Activated T-helper 1 cell treated with anti-CD3 and anti-CD28 coated beads, Interleukin-12 subunit alpha, Interleukin-12 subunit beta, Interleukin-2, Interleukin-4 antibody, amounts not matched to agents 30 ng/mL and 10 ng/mL and 1 ng/mL, durations not matched to agents 14 hours and 24 hours and 36 hours (primary cell): ENCODE results near the gene CDK6. TPM values are rescaled to one million over a fixed set of nuclear protein-coding genes. Genes with fewer than 3 reads are reported as not detected.
A peak's percentile ranks its signal among the peaks of the same experiment; 100 is the strongest.

Experiments used
- DNase-seq: peaks from one replicate; pipeline ENCODE4 v3.0.0; 2021; ENCODE audit warnings: low spot score
- H3K27ac Mint-ChIP-seq: one replicate; pipeline ENCODE4 v1.8.0; 2021; ENCODE audit warnings: mild to moderate bottlenecking, mixed read lengths
- H3K27me3 Mint-ChIP-seq: one replicate; pipeline ENCODE4 v1.8.0; 2022; ENCODE audit warnings: mild to moderate bottlenecking, moderate library complexity, mixed read lengths; ENCODE audit not compliant: insufficient read depth
- H3K36me3 Mint-ChIP-seq: one replicate; pipeline ENCODE4 v1.8.0; 2021; ENCODE audit warnings: low read depth, mixed read lengths
- H3K4me1 Mint-ChIP-seq: one replicate; pipeline ENCODE4 v1.8.0; 2021; ENCODE audit warnings: low read depth, mixed read lengths
- H3K4me3 Mint-ChIP-seq: one replicate; pipeline ENCODE4 v1.8.0; 2021; ENCODE audit warnings: mild to moderate bottlenecking, moderate library complexity, mixed read lengths
- H3K9me3 Mint-ChIP-seq: one replicate; pipeline ENCODE4 v1.8.0; 2021; ENCODE audit warnings: mixed read lengths
- intact Hi-C: fragments of 100-400 bp; cut with micrococcal nuclease; formaldehyde crosslinking; loops from one replicate; pipeline ENCODE4 v1.15.1; 2024
- total RNA-seq: library from RNA; stranded (reverse); gene quantifications from 2 replicates; pipeline ENCODE4 v1.2.3, GENCODE V29; 2022

Gene CDK6
- total RNA-seq, 1 donor from 2014 or later, result 332 TPM

DNA sequence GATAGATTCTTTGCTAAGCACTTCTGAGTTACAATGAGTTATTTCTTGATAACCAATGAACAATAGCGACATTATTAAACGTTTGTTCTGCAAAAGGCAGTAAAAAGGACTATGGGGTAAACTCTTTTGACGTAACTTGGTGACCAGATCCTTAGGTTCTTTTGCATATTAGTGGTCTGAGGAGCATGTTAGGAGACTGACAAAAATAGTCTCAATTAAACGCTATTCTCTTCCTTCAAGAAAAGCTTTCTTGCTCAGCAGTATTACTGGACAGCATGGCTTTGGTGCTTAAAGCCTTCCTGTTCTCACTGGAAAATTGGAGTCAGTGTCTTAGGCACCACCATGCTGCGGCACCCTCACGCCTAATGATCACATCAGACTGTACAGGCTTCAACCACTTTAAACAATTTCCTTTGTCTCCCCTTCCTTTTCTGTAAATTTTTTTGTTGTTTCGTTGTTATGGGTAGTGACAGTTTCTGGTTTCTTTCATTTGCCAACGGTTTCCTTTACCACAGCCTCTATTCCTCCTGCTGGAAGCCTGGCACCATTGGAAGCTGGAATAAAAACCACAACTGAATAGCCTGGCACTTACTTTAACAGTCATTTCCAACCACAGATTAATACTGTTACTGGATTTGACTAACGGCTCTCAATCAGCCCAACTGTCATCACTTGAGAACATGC, 197.0 kb downstream of the CDK6 start:
- peak overlapping the region; percentile 68 for H3K4me3 Mint-ChIP-seq

DNA sequence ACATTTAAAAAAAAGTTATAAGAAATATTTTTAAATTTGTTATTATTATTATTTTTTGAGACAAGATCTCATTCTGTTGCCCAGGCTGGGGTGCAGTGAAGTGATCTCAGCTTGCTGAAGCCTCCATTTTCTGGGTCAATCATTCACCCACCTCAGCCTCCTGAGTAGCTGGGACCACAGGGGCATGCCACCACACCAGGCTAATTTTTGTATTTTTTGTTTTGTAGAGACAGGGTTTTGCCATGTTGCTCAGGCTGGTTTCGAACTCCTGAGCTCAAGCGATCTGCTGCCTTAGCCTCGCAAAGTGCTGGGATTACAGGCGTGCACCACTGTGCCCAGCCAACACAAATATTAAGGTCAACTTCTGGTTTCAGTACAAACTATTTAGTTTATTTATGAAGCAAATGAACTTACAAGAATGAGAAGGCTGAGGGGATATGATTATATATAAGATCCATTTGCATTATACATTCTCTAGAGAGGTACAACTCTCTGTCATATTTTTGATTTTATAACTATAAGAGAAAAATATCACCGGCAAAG, 200.3 kb downstream of the CDK6 start:
- intact Hi-C loops, result no loop called here
- Mint-ChIP-seq H3K36me3 (peaks cover 22% of the 10 kb centered on the region), H3K9me3 (no peaks in the 10 kb centered on the region), H3K27me3 (no peaks in the 10 kb centered on the region), H3K27ac (peak overlapping the region; percentile 50), H3K4me1 (peaks cover 80% of the 10 kb centered on the region), H3K4me3 (no peak overlapping the region)
- no peak for DNase-seq

More for the DNA sequence above, 197.0 kb downstream of the CDK6 start:
- peaks cover 42% of the 10 kb centered on the region for H3K36me3 Mint-ChIP-seq
- H3K9me3 Mint-ChIP-seq, result no peaks in the 10 kb centered on the region
- peaks cover 80% of the 10 kb centered on the region for H3K4me1 Mint-ChIP-seq
- H3K27ac Mint-ChIP-seq, result peak overlapping the region; percentile 96
- H3K27me3 Mint-ChIP-seq, result no peaks in the 10 kb centered on the region
- intact Hi-C loops, result no loop called here
- DNase-seq, result peak; percentile 18

DNA sequence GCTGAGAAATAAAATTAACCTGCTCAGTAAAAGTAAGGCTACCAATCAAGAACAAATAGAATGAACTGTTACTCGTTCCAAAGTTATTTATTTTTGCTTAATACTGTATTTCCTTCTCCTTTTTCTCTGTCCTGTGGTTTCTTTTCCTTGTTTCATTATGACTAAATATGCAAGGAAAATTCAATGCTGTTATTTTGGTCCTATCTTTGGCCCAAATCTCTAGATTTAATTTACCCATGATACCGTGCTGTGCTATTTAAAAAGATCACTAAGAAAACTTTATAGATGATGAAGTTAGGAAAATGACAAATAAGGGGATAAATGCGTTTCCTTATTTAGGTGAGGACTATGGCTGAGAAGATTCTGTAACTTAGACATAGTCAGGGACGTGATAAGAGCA, 200.8 kb downstream of the CDK6 start:
- H3K4me3 Mint-ChIP-seq, result peak overlapping the region; percentile 31
- peak overlapping the region; percentile 95 for H3K27ac Mint-ChIP-seq
- peaks cover 1% of the 10 kb centered on the region for H3K9me3 Mint-ChIP-seq
- H3K4me1 Mint-ChIP-seq, result peaks cover 80% of the 10 kb centered on the region
- intact Hi-C loops, result no loop called here
- peaks cover 22% of the 10 kb centered on the region for H3K36me3 Mint-ChIP-seq
- no peaks in the 10 kb centered on the region for H3K27me3 Mint-ChIP-seq
- DNase-seq, result no peak

DNA sequence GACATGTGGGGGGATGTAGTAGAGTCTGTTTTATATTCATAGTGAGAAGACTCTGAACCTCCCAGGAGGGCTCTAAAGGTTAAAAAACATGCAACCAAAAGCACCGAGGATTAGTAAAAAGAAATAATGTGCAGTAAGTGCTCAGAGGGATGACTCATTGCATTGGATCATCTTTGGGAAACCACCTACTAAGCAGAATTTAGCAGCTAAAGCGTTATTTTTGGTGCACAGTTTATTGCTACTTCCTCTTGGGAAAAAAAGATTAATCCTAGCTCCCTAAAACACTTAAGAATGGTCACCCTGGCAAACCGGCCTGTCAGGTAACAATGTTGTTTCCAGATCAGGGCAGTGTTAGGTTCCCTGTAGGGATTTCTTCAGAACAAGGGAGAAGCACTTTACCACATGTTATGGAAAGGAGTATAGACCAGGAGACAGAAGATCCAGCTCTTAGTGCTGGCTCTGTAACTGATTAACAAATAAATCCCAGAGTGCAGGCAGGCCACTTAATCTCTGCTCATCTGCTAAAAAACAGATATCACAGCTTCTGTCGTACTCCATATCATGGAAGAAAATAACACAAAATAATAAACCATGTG, 201.4 kb downstream of the CDK6 start:
- Mint-ChIP-seq H3K4me3 (peak overlapping the region; percentile 44), H3K27ac (peak overlapping the region; percentile 95), H3K9me3 (peaks cover 6% of the 10 kb centered on the region), H3K27me3 (no peaks in the 10 kb centered on the region), H3K4me1 (peaks cover 80% of the 10 kb centered on the region), H3K36me3 (peaks cover 22% of the 10 kb centered on the region)
- DNase-seq, result peak; percentile 24
- intact Hi-C loops, result loop anchor here (5.0 kb wide), 2 partner anchors 317 to 482 kb away; partner anchors contain the start of gene SAMD9

DNA sequence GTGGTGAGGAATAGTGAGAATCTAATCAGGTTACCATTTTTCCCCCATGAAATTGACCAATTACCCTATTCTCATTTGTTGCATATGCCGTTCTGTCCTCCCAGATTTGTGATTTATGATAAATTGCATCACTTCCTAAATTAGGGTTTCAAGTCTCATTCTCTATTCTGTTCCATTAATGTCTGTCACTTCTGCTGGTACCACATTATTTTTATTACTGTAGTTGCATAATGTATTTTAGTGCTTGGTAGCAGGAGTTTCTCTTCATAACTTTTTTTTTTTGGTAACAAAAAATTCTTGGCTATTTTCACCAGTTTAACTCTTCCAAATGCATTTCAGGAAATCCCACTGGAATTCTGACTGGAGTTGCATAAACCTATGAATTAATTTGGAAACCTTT, 202.2 kb downstream of the CDK6 start:
- Mint-ChIP-seq H3K9me3 (peaks cover 6% of the 10 kb centered on the region), H3K27me3 (no peaks in the 10 kb centered on the region), H3K4me3 (peak overlapping the region; percentile 61), H3K27ac (peak overlapping the region; percentile 95), H3K4me1 (peaks cover 80% of the 10 kb centered on the region), H3K36me3 (peaks cover 20% of the 10 kb centered on the region)
- DNase-seq, result no peak
- intact Hi-C loops, result loop anchor here (5.0 kb wide), 2 partner anchors 318 to 483 kb away; partner anchors contain the start of gene SAMD9

DNA sequence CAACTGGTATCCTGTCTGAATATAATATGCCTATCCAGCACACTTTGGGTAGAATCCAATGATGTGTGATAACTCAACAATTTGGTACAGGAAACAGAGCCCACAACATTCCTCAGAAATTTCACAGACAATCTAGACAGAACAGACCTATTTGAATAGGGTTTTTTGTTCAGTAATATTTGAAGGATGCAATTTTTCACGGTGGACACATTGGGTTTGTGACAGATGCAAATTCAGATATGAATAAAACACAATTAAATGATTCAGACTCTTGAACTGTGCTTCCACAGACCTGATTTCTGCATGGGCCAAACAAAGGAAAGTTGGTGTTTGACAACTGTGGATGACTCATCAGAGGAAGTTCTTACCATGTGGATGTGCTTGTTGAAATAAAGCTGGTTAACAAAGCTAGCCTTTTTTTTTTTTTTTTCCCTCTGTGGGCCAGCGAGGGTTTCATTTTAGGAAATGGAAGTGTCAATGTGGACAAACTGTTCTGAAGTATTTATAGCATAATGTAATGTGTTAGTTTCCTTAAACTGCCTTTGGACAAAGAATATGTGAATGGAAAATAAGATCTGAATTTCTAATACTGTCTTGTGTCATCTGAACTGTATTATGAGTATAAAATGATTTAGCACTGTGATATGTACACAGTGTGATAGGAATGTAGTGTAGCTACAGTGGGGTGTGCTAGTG, 203.0 kb downstream of the CDK6 start:
- Mint-ChIP-seq H3K4me3 (peak overlapping the region; percentile 64), H3K36me3 (peaks cover 23% of the 10 kb centered on the region), H3K9me3 (peaks cover 14% of the 10 kb centered on the region), H3K27ac (peak overlapping the region; percentile 94), H3K27me3 (no peaks in the 10 kb centered on the region), H3K4me1 (peaks cover 80% of the 10 kb centered on the region)
- peak; percentile 48 for DNase-seq
- intact Hi-C loops, result loop anchor here (1.0 to 5.0 kb wide), 5 partner anchors 8 to 484 kb away; partner anchors contain the start of gene SAMD9

DNA sequence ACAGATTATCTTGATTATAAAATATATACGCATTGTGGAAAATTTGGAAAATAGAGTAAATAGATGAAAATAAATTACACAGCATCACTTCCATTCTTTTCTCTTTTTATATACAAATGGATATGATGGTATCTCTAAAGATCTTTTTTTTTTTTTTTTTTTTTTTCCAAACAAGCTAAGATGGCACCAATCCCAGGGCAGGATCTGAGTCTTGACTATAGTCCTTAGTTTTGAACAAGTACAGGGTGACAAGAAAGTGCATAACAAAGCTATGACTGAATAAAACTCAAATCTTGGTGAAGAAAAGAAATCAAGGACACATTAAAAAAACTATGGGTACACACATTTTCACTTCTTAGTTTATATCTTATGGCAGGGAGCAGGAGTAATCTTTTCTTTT, 203.6 kb downstream of the CDK6 start:
- intact Hi-C loops, result loop anchor here (1.0 to 5.0 kb wide), 5 partner anchors 7 to 485 kb away; partner anchors contain the start of gene SAMD9
- Mint-ChIP-seq H3K27me3 (no peaks in the 10 kb centered on the region), H3K9me3 (peaks cover 18% of the 10 kb centered on the region), H3K4me1 (peaks cover 82% of the 10 kb centered on the region), H3K36me3 (peaks cover 26% of the 10 kb centered on the region), H3K27ac (peak overlapping the region; percentile 94), H3K4me3 (peak overlapping the region; percentile 64)
- no peak for DNase-seq

DNA sequence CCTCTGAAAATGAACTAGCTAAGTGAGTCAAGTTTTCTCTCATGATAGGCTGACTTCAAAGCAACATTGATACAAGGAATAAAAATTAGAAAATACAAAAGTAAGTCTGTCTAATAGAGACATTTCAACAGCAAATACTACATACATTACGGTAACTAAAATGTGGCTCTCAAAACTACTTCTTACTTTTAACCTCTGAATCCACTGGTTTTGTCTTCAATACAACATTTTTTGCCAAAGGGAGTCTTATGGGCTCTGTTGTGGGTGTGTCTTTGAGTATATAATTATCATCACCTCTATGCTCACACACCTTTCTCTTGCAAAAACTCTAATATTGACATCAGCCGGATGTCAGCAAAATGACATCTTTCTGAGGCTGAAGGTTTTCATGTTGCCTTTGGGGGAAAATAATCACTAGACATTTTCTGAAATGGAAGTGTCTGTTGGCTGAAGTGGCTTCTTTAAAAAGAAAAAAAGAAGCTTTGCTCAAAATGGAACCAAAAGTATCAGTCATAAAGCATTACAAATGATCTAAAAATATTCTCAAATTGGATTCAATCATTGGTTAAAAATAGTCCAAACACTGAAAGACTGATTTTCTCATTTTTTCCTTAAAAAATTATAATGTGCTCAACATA, 204.4 kb downstream of the CDK6 start:
- Mint-ChIP-seq H3K36me3 (peaks cover 33% of the 10 kb centered on the region), H3K4me3 (peak overlapping the region; percentile 63), H3K27me3 (no peaks in the 10 kb centered on the region), H3K4me1 (peaks cover 90% of the 10 kb centered on the region), H3K9me3 (peaks cover 22% of the 10 kb centered on the region), H3K27ac (peak overlapping the region; percentile 96)
- DNase-seq, result no peak
- intact Hi-C loops, result loop anchor here (1.0 to 5.0 kb wide), 14 partner anchors 10 to 485 kb away; partner anchors contain the start of genes FAM133B and SAMD9

DNA sequence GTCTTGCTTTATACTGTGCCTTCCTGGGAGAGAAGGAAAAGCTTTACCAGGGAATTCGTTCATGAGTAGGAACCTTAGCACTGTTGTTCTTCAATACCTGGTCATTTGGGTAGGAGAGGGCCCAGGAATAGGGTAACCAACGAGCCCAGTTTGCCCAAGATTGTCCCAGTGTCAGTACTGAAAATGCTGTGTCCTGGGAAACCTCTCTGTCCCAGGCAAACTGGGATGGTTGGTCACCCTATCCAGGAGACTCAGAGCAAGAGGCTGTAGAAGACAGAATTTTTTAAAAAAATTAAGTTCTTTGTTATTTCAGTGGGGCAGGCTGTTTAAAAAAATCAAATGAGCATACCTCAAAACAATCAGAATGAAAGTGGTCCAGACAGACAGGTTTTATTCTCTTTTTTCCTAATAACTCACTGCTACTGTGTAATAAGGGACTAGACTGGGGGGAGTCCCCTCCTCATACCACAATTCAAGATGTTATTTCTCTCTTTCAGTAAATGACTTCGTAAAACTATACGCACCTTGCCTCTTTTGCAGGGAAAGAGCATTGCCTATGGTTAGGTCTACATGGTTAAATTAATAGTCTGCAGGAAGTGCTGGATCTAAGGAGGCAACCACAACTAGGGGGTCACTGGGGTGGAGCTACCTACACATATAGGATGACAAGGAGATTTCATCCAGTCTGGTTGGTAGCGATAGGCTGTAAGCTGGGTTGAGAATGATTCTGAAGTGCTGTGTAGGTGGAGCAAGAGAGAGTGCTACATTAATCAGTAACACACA, 205.1 kb downstream of the CDK6 start:
- peaks cover 38% of the 10 kb centered on the region for H3K36me3 Mint-ChIP-seq

DNA sequence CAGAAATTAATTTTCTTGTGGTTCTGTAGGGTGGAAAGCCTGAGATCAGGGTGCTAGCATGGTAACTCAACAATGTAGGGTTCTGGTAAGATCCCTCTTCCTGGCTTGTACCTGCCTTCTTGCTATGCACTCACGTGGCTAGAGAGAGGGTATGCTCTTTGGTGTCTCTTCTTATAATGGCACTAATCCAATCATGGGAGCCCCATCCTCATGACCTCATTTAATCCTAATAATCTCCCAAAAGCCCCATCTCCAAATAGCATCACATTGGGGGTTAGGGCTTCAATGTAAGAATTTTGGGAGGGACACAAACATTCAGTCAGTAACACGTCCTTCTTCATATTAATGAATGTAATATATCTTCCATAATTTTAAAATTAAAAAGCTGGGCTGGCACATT, 206.6 kb downstream of the CDK6 start:
- H3K27ac Mint-ChIP-seq, result peak overlapping the region; percentile 14
- no peaks in the 10 kb centered on the region for H3K27me3 Mint-ChIP-seq
- no peak for DNase-seq
- peaks cover 93% of the 10 kb centered on the region for H3K4me1 Mint-ChIP-seq
- H3K9me3 Mint-ChIP-seq, result peaks cover 27% of the 10 kb centered on the region
- H3K36me3 Mint-ChIP-seq, result peaks cover 44% of the 10 kb centered on the region
- no peak overlapping the region for H3K4me3 Mint-ChIP-seq
- intact Hi-C loops, result loop anchor here (2.0 to 5.0 kb wide), 3 partner anchors 39 to 488 kb away; partner anchors contain the start of genes FAM133B and SAMD9

More for the DNA sequence above, 205.1 kb downstream of the CDK6 start:
- Mint-ChIP-seq H3K27ac (peak overlapping the region; percentile 96), H3K4me3 (peak overlapping the region; percentile 63), H3K27me3 (no peaks in the 10 kb centered on the region), H3K4me1 (peaks cover 92% of the 10 kb centered on the region), H3K9me3 (peaks cover 26% of the 10 kb centered on the region)
- intact Hi-C loops, result loop anchor here (1.0 to 5.0 kb wide), 13 partner anchors 10 to 486 kb away; partner anchors contain the start of genes FAM133B and SAMD9
- DNase-seq, result peak; percentile 22

DNA sequence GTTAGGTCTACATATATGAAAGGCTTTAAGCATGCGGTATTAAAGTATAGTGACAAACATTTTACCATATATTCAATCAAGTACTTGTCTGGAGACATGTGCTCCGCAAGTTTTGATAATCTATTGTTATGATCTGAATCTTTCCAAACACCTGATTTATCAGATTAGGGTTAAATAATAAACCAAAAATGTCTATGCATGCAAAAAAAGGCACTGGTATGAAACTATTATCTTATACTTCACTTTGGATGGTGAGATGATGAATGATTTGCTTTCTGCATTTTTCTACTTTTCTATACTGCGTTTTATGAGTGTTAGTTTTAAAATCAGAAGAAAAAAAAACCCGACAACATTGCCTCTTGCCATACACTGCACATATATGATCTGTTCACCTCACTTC, 208.4 kb downstream of the CDK6 start:
- Mint-ChIP-seq H3K4me1 (peaks cover 91% of the 10 kb centered on the region), H3K27ac (no peak overlapping the region), H3K27me3 (no peaks in the 10 kb centered on the region), H3K4me3 (no peak overlapping the region), H3K9me3 (peaks cover 29% of the 10 kb centered on the region), H3K36me3 (peaks cover 58% of the 10 kb centered on the region)
- DNase-seq, result no peak
- intact Hi-C loops, result no loop called here
